Renal cortex interstitium (tissue), 11 donors: ENCODE measurements around the gene ARFGEF3. TPM values are rescaled to one million over a fixed set of nuclear protein-coding genes. Genes with fewer than 3 reads are reported as not detected.

Source experiments
- DNase-seq, 11 donors: peaks; one replicate each; pipeline ENCODE4 v3.0.0-alpha.2; 2013; ENCODE audit warnings: low read depth in 9 of 11, low spot score in 4 of 11; ENCODE audit errors: extremely low read depth in 1 of 11
- polyA plus RNA-seq, 3 donors: library from polyadenylated mRNA; unstranded; fragments of 120-200 nt; gene quantifications; one replicate each; pipeline ENCODE4 v1.2.1, GENCODE V29; 2013; ENCODE audit not compliant: insufficient read length in 3 of 3

The ARFGEF3 gene
- polyA plus RNA-seq, 3 donors = 6.1 to 6.8 (median 6.7) TPM

DNA sequence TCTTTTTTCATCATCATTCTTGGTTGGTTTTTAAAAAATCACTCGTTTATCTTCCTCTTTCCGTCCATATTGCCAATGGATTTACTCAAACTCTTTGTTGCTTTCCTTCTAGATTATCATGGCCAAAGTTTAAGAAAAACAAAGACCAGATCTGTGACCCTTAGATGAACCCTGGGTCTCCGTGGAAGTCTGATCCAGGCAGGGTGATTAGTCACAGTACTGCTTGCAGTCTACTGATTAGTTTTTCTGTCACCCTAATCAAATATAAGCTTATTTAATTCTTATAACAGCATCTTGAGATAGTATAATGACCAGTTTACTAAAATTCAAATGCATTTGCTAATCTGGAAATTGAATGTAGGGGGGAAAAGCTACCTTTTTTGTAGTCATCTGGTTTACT, 210.0 kb downstream of the ARFGEF3 start:
- DNase-seq = no peak

DNA sequence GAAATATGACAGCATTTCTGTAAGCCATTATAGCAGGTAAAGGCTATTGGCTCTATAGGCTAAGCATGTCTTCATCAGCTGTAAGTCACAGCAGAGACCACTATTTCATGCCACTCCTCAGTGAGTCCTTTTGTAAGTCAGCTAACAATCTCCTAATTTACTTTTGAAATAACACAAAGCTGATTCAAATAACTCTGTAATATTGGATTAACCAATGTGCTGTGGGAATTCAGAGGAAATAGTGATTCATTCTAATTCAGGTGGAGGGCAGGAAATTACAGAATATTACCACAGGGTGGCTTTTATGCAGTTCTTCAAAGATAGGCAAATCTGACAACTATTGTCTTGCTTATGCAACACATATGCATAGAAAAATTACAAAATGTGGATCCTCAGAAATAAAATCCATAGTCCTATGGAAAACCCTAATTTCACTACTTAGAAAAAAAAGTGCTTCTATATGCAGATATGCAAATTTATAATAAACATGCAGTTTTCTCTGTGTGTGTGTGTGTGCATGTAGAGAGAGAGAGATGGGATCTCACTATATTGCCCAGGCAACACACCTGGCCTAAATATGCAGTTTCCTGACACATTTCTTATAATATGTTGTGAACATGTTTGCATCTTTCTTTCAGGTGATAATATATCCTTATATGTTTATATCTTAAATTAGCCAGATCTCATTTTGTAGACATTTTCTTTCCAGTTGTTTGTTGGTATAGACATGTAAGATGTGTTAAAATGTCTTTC, 211.1 kb downstream of the ARFGEF3 start:
- no peak for DNase-seq

DNA sequence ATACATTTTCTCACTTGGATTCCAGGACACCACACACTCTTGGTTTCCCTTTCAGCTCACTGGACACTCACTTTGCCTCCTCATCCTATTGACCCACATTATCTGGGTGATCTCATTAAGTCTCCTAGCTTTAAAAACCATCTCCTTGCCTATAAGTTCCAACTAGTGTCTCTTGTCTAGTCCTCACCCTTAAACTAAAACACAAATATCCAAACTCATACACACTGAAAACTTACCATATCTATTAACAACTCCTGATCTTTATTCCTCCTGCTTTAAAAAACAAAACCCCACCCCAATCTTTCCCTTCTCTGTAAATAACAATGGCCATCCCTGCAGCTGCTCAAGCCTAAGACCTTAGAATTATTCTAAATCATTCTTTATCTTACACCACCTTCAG, 212.5 kb downstream of the ARFGEF3 start:
- DNase-seq = no peak

DNA sequence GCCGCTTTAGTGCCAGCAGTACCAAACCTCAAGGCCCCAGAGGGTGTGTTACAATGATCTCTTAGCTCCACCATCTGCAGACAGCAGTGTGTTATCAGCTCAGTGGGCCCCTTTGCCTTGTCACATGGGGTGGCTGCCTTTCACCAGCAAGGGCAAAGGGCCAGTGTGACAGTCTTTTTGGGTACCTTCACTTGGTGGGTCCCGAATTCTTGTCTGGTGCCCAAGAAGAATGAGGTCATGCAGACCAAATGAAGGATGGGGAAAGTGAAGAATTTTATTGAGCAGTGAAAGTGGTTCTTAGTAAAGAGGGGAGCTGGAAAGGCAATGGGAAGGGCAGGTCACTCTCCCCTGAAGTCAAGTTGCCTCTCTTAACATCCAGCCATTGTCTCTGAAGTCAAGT, 213.1 kb downstream of the ARFGEF3 start:
- no peak for DNase-seq

DNA sequence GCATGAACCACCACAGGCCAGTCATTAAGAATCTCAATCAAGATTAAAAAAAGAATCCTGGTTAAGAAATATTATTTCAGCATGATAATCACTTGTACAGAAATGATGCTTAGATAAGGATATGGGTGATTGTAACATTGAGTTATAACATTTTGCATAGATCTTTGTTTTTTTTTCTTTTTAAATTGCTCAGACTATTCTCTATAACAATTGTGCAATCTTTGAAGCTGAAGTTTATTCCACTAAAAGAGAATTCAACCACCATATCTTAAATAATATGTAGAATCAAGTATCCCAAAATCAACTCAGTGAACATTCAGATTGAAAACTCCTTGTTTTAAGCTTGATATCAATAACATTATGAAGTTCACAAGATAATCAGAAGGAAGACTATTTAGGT, 215.3 kb downstream of the ARFGEF3 start:
- DNase-seq = no peak

DNA sequence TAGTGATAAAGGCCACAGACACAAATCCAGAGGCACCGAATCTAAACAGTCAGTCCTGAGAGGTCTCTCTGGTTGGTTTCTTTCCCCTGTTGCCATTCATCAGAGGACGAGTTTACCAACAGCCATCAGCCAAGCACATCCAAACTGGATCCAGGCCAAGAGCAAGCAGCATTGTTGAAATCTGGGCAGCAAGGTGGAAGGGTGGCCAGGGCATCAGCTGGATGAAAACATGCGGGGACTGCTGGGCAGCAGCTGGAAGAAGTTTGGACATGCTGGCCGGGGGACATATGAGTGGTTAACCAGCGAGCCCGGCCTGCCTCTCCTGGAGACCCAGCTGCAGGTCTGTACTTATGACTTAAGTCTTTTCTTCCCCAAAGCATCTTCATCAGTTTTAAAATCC, 216.1 kb downstream of the ARFGEF3 start, which contains the start of gene SMIM28:
SMIM28 (plus strand) TSS at position 62 of the 400 bp plus-strand sequence; CDS start at position 230, 168 bp downstream.
- DNase-seq = no peak

DNA sequence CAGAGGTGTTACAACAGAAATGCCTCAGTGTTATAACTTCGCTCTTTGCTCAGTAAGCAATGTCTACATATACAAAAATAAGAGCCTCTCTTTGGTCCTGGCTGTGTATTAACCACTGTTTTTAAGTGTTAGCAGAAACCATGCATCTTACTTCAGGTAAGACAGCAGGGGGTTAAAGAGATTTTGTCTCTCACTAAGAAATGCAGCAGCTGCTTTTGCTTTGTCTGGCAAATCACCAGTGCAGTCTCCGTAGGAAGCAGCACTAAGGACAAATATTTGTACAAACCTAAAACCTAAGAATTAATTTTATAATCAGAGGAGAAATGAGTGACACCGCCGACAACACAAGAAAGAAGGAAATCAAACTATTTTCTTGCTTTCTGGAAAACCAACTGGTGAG, 216.7 kb downstream of the ARFGEF3 start:
- no peak for DNase-seq

DNA sequence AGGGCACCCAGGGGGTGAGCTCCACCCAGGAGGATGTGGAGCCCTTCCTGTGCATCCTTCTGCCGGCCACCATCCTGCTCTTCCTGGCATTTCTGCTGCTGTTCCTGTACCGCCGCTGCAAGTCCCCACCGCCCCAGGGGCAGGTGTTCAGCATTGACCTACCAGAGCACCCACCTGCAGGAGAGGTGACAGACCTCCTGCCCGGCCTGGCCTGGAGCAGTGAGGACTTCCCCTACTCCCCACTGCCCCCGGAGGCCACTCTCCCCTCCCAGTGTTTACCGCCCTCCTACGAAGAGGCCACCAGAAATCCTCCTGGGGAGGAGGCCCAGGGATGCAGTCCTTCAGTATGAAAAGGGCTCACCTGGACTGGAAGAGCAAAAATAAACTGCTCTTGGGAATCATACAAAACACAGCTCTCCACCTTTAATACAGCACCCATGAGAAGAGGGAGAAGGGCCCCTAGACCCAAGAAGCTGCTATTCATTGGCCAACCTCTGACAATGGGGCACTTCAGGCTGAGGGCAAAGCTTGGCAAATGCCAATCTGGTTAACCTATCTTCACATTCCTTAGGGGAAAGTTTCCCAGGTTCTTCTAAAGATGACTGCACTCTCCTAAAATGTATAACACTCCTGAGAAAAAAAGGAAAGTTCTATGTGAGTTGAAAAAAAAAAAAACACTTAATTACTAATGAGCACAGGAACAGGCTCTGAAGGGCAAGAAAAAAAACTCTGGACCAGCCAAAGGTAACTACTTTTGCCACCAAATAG, 220.9 kb downstream of the ARFGEF3 start:
- DNase-seq = no peak

DNA sequence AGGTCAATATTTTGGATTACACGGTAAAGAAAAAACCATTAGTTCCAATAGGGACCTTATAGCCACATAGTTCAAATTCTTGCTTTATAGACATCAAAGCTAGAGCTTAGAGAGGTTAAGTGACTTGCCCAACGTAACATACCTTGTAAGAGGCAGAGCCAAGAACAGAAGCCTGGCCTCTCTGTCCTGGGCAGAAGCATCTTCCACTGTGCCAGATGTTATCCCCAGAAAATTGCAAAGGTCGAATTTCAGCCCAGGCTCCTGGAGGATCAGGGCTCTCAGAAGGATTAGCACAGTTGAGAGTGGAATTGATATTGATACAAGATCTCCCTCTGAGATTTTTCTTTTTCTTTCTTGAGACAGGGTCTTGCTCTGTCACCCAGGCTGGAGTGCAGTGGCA, 222.0 kb downstream of the ARFGEF3 start:
- DNase-seq = no peak

DNA sequence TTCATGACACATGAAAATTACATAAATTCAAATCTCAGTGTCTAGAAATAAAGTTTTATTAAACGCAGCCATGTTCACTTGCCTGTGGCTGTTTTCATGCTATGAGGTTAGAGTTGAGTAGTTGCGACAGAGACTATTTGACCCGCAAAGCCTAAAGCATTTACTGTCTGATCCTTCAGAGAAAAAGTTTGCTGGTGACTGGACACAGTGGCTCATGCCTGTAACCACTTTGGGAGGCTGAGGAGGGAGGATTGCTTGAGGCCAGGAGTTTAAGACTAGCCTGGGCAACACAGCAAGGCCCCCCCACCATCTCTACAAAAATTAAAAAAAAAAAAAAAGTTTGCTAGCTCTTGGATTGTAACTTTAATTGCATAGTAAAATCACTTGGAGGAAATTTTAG, 225.2 kb downstream of the ARFGEF3 start:
- no peak for DNase-seq

DNA sequence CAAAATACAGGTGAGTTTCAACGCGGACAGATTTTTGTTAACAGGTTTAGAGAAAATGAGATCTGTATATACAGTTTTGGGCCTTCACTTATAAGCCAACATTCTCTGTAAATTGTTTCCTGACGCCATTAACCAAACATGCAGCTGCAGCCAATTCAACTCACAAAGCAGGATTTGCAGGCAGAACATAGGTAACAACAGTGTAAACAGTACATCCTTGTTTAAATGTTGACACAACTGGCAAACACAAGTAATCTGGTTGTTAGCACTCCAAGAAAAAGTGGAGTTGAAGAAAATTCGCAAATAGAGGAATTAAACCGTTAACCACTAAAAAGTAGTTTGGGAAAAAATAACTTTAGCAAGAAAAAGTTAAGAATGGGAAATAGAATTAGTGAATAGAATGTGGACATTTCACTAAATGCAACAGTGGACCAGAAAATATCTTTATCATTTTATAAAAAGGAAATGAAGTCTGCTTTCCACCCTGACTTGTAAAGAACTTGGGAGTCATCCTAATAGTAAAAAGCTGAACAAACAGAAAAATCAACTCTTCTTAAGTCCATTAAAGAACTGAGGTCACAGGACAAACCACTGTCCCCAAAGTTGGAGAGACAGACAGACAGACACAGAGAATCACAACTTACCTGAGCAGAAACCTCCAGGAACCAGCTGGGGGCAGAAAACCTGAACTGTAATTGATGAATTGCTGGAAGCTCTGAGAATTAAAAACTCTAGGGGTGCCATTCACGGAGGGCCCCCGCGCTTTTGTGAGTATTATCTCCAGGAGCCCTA, 226.0 kb downstream of the ARFGEF3 start:
- DNase-seq = no peak

DNA sequence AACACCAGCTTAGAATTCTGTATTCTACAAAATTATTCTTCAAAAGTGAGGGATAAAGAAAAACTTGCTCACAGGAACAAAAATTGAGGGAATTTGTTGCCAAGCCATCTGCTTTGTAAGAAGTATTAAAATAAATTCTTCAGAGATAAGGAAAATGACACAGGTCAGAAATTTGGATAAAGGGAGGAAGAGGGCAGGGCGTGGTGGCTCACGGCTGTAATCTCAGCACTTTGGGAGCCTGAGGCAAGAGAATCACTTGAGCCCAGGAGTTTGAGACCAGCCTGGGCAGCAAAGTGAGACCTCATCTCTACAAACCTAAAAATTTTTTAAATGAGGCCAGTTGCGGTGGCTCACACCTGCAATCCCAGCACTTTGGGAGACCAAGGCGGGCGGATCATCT, 227.8 kb downstream of the ARFGEF3 start:
- DNase-seq = no peak

Other genes starting within 250 kb of the ARFGEF3 start
- 10 to 100 TPM; 13.4 to 20.9 (median 17.9) TPM for gene PERP, start 54.5 kb upstream of the ARFGEF3 start, polyA plus RNA-seq
- gene PBOV1, start 56.6 kb downstream of the ARFGEF3 start, polyA plus RNA-seq = under 1 TPM in 2 of 3 donors, not detected in 1; 0.06 to 0.15 TPM
- gene SMIM28, start 216.0 kb downstream of the ARFGEF3 start, polyA plus RNA-seq = not detected
- 10 to 100 TPM; 39.4 to 67.3 (median 57.7) TPM for gene HEBP2, start 242.3 kb downstream of the ARFGEF3 start, polyA plus RNA-seq